ENCODE measurements around the gene CIB1.

CIB1 gene

GRCh38 chr15:90213818-90214204 is 19.9 kb downstream of the CIB1 start:
- DNase-seq, result no peak

- no peak for DNase-seq
Measured at GRCh38 chr15:90213122-90213817, 20.5 kb downstream of the CIB1 start.

GRCh38 chr15:90212221-90213098 is 21.3 kb downstream of the CIB1 start:
- no peak for DNase-seq

- no peak for DNase-seq
Measured at GRCh38 chr15:90211440-90212143, 22.1 kb downstream of the CIB1 start.

DNA sequence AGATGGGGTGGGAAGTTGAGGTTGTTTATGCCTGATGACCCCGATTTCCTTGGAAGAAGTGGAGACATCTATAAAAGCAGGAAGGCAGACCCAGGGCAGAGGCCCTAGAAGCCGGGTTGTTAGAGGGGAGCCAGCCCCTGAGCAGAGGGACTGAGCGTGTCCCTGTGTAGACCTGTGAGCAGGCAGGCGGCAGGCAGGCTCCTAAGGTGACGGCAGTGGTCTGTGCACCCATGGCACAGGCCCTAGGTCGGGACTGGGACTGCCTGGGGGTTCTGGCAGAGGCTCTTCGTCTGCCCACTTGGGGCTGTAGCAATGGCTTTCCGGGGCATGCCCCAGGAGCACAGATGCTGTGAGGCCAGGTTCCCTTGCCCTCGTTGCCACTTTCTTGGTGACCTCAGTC is 22.7 kb downstream of the CIB1 start:
- DNase-seq, result no peak

GRCh38 chr15:90210593-90210992 is 23.1 kb downstream of the CIB1 start:
- DNase-seq, result no peak

DNA sequence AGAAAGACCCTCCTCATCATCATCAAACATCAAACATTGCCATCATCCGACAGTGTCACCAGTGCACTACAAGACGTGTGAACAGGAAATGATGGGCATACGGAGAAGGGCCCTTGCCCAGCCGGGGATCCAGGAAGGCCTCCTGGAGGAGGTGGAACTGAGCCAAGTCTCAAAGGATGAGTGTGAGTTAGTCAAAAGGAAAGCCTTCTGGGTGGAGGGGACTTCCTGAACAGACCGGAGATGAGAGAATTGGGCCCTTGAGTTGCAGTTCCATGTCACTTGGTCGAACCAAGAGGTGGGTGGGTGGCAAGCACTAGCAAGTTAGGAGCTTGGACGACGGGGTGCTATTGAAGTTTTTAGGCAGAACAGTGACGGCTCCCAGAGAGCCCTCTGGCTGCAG is 24.1 kb downstream of the CIB1 start:
- no peak for DNase-seq

GRCh38 chr15:90208356-90208755 is 25.4 kb downstream of the CIB1 start:
- no peak for DNase-seq

DNA sequence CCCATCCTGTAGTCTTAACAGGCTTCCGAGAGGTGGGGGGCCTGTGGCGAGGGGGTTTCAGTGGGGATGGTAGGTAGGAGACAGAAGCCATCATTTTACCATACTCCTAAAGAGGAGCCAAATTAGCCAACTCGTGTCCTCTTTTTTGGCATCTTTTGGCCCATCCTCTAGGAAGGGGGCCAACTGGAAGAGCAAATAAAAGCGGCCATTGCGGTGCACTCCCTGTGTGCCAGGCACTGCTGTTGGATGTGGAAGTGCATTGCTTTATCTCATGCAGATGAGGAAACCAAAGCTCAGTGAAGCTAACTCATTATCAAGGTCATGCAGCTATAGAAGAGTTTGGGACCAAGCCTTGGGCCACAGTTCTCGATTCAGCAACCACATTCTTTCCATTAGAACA is 26.5 kb downstream of the CIB1 start:
- no peak for DNase-seq

DNA sequence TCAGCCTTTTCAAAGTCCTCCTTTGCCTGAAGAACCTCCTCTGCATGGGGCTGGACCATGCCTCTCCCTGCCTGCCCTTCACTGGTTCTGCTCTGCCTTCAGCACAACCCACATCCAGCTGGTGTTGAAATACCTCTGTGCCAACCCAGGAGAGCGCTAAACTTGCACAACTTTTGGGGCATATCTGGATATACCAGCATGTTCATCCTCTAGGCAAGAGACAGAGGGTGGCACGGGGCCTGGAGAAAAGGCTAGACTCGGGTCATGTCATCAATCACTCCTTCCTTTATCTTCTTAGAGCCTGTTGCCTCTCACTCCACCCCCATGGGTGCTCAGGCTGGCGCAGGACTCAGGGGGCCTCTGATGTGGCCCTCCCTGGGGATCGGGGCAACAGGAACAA is 27.9 kb downstream of the CIB1 start:
- no peak for DNase-seq

- no peak for DNase-seq
Measured at GRCh38 chr15:90205050-90205848, 28.5 kb downstream of the CIB1 start.

GRCh38 chr15:90203922-90204321 is 29.8 kb downstream of the CIB1 start:
- DNase-seq, result no peak

- no peak for DNase-seq
Measured at GRCh38 chr15:90203473-90203872, 30.3 kb downstream of the CIB1 start.

- DNase-seq, result no peak
Measured at GRCh38 chr15:90202929-90203328, 30.8 kb downstream of the CIB1 start.

DNA sequence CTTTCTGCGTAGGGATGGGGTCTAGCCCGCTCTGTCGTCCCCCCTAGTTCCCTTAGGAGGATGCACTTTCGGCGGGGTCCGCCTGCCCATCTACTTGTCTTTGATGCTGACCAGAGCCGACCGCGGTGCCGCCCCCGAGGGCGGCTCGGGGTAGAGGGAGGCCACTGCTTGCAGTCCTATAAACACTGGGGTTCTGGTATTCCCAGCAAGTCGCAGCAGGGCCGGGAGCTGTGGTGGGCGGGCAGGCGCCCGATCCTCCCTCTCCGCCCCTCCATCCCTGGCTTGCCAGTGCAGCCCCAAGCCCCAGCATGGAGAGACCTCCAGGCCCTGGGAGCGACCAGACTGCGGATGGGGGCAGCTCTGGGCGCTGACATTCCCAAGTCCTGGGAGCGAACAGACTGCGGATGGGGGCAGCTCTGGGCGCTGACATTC is 31.8 kb downstream of the CIB1 start:
- DNase-seq, result no peak

DNA sequence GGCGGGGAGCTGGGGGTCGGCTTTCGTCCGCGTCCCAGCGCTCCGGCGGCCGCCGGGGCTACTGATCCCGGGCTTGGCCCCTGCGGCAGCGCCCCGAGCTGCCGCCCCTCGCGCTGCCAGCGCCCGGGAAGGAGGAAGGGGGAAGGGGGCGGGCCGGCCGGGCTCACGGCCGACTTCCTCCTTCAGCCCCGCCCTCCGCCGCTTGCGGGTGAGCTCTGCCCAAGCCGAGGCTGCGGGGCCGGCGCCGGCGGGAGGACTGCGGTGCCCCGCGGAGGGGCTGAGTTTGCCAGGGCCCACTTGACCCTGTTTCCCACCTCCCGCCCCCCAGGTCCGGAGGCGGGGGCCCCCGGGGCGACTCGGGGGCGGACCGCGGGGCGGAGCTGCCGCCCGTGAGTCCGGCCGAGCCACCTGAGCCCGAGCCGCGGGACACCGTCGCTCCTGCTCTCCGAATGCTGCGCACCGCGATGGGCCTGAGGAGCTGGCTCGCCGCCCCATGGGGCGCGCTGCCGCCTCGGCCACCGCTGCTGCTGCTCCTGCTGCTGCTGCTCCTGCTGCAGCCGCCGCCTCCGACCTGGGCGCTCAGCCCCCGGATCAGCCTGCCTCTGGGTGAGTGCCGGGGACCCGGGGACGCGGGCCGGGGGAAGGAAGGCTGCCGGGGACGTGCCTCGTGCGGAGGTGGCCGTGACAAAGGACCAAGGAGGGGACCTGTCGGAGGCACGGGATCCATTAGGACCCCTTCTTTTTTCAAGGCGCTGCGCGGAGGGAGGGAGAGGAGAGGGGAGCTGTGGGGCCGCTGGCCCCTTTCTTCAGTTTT is 32.4 kb downstream of the CIB1 start, which contains the start of gene SEMA4B:
Gene SEMA4B (plus strand): TSS at position 201 of the 814 bp plus-strand sequence. CDS start 249 bp downstream, at position 450.
- DNase-seq, result no peak

GRCh38 chr15:90200534-90201129 is 33.1 kb downstream of the CIB1 start:
- no peak for DNase-seq

- no peak for DNase-seq
Measured at GRCh38 chr15:90194655-90195054, 39.1 kb downstream of the CIB1 start.

DNA sequence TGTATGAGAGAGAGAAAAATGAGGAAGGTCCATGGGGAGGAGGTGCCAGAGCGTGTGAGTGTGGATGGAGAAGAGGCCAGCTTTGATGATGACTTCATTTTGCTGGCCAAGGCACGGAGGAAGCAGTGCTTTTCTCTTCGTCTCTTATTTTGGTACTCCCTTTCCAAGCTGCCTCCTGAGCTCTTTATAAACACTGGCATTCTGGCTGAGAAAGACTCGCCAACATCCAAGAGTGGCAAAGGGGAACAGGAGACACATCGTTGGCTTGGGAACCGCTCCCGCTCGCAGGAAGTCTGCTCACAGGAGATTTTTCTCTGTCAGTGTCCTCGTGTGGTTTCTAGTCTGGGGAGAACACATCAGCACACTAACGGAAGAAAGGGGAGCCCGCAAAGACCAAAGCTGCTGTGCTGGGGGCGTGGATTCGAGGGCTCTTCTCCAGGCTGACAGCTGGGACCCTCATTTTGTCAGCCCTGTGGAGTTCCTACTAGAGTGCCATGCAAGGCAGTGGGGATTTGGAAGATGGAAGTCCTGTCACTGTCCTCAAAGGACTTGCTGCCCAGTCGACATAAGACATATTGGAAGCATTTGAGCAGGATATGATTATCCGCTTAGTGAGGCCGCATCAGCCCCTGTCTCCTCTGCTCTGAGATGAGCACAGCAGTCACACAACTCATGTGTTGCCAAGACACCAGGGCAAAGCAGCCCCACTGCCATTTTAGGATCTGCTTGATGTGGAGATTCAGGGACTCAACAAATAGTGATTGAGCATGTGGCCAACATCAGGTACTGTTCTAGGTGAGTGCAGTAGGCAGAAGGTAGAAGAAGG is 40.6 kb downstream of the CIB1 start:
- no peak for DNase-seq

- DNase-seq, result no peak
Measured at GRCh38 chr15:90191794-90192509, 41.8 kb downstream of the CIB1 start.
